DMS 273 (cell line): ENCODE measurements around the gene PPP1R12B.
"Not testable (repeated sequence)": the region's sequence is repeated elsewhere in the genome, so short reads cannot be mapped to it uniquely, and the experiment has no call there.

Experiments used
- DNase-seq: peaks from one replicate; lab custom pipeline; 2025; ENCODE audit not compliant: unreplicated experiment; lab: John Stamatoyannopoulos, UW

The PPP1R12B gene

DNA sequence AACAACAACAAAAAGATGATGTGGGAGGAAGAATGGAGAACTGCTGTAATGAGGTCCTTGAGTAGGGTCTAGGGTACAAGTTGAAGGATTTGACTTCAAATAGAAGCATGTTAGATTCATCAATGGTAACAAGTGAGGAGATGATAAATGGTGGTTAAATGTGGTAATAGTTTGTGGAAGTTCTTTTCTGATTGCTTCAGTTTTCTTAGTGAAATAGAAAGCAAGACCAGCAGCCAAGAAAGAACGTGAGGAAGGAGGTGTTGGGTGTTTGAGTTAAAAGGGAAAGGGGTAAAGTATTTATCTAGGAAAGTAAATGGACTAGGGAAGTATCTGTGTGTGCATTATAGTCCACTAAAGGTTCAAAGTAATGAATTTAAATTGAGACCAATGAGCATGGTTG, 177.6 kb downstream of the PPP1R12B start:
- not testable (repeated sequence) for DNase-seq

- not testable (repeated sequence) for DNase-seq
Measured at GRCh38 chr1:202528096-202528722, 179.7 kb downstream of the PPP1R12B start.

DNA sequence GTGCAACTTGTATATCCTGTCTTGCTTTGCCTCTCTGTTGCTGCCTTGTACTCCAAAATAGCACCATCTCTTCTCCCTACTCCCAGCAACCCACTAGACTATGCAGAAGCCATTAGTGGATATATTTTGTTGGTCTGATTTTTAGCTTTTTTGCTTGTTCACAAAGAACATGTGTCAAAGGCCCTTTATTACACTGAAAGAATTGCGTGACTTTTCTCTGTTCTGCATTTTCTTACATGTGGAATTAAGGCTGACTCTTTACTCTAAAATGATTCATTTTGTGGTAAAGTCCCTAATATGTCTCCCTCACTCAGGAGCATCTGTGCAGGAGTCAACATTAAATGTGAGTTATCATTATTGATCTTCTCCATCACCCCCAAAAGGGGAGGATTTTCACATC, 182.2 kb downstream of the PPP1R12B start:
- not testable (repeated sequence) for DNase-seq

GRCh38 chr1:202531472-202531811, 182.9 kb downstream of the PPP1R12B start:
- no peak for DNase-seq

DNA sequence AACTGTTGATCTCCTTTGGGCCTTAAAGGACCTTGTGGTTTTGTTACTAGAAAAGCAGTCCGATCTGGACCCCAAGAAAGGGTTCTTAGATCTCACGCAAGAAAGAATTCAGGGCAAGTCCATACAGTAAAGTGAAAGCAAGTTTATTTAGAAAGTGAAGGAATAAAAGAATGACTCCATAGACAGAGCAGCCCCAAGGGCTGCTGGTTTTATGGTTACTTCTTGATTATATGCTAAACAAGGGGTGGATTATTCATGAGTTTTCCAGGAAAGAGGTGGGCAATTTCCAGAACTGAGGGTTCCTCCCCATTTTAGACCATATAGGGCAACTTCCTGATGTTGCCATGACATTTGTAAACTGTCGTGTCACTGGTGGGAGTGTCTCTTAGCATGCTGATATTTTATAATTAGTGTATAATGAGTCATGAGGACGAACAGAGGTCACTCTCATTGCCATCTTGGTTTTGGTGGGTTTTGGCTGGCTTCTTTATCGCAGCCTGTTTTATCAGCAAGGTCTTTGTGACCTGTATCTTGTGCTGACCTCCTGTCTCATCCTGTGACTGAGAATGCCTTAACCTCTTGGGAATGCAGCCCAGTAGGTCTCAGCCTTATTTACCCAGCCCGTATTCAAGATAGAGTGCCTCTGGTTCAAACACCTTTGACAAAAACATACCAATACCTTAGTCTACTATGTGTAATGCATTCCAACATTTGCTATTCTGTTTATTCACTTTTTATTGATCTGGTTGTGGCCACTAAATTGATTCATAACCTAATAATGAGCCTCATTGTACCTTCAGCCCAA, 183.5 kb downstream of the PPP1R12B start:
- not testable (repeated sequence) for DNase-seq

DNA sequence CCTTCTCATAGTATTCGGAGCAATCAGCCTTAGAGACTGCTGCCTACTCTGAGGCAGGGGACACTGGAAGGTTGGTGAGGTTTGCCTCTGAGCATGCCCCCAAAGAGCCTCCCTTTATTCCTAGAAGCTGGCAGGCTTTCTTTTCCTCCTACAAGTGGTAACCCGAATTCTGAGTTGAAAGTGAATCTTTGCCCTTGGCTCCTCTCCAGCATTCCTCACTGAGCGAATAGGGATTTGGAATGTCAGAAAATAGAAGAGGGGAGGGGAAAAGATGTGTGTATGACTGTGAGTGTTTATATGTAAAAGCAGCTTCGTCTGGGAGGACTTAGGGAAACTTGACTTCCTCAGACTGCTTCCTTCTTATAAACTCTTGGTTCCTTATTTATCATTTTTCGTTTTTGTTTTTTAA, 190.7 kb downstream of the PPP1R12B start:
- peak; percentile 13 for DNase-seq

GRCh38 chr1:202539583-202539982, 191.1 kb downstream of the PPP1R12B start:
- DNase-seq: not testable (repeated sequence)

- no peak for DNase-seq
Measured at GRCh38 chr1:202540014-202540413, 191.5 kb downstream of the PPP1R12B start.

GRCh38 chr1:202540448-202540847, 191.9 kb downstream of the PPP1R12B start:
- DNase-seq: no peak

DNA sequence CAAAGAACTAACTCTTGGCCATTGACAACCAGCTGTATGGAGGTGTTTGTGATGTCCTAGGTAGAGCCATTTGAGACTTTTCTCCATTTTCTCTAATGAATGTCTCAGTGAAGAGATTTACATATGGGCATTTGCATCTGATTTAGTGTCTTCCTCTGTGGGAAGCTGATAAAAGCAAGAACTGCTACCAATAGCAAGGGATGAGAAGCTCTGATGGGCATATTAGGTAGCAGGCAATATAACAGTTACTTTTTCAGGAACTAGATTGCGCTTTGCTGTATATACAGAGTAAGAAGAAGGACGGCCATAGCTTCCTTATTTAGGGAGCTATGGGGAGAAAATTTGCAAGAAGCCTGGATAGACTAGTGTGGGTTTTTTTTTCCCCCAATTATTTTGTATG, 192.4 kb downstream of the PPP1R12B start:
- not testable (repeated sequence) for DNase-seq

- not testable (repeated sequence) for DNase-seq
Measured at GRCh38 chr1:202542415-202542814, 193.9 kb downstream of the PPP1R12B start.

- DNase-seq: not testable (repeated sequence)
Measured at GRCh38 chr1:202543537-202543936, 195.0 kb downstream of the PPP1R12B start.

DNA sequence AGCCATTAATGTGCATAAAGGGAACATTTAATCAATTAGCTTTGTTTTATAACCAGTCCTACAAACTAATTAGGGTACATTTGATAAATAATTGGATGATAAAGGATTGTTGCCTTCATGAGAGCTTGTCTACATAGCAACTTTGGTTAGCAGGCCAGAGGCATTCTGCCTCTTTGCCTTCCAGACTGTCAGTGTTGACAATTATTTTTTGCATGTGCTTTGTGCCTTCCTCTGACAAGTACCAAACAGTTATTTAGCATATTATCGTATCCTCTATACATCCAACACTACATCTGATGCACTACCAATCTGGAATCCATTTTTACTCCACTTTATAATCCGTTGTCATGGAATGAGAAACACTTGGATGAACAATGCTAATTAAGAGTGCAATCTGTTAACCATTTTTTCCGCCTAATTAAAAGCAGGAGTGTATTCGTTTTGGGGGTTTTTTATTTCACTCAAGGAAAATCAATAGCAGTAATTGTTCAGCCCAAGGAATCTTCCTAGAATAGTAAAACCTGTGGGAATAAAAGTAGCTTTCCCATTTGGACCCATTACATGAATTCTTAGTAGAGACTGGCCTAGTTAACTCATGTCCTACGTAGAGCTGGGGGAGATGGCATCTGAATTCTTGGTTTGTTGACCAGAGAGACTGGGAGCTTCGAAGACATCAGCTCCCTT, 196.4 kb downstream of the PPP1R12B start:
- not testable (repeated sequence) for DNase-seq

DNA sequence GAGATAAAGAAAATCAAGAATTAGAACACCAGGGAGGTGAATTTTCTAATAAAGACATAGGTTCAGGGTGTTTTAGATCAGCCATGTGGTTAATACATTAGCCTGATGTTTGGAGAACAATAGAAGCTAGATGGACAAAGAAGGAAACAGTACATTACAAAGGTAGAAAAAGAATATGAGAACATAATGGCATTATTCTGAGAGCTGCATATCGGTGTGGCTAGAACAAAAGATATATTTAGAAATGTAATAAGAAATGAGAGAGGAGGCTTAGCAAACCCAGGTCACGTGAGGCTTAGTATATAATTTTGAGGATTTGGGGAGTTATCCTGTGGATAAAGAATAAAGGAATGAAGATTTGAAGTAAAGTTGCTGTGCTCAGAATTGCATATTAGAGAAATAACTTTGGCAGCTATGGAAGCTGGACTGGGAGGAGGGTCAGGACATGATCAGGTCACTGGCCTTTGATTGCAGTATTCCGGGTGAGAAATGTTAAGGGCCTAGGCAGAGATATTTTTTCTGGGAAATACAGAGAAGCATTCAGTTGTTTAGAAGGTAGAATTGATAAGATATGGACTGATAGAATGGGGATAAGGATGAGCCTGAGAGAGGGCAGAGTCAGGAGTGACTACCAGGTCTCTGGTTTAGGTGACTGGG, 197.3 kb downstream of the PPP1R12B start:
- DNase-seq: not testable (repeated sequence)

DNA sequence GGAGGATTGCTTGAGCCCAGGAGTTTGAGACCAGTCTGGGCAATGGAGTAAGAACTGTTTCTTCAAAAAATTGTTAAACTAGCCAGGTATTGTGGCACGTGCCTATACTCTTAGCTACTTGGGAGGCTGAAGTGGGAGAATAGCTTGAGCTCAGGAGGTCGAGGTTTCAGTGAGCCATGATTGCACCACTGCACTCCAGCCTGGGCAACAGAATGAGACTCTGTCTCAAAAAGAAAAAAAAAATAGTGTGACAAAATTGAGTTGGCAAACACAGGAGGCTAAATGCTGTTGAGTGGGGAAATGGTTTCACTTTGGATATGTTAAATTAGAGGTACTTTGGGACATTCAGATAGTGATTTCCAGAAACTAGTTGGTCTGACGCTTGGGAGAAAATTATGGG, 197.9 kb downstream of the PPP1R12B start:
- not testable (repeated sequence) for DNase-seq

DNA sequence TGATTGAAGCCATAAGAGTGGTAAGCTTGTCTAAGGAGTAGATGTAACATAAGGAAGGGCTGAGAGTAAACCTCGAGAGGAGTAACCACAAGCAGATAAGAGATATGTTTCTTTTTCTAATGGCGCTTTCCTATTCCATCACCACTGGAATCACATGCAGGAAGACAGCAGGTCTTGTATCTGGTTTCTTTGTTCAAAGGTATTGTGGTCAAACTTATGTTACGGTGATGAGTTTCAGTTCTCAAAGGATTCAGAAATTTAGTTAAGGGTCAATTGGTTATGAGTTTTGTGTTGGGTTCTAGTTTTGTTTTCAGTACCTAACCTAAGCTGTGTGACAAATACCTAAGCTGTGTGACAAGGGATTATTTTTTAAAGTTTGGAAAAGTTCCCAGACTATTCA, 198.3 kb downstream of the PPP1R12B start:
- not testable (repeated sequence) for DNase-seq

- no peak for DNase-seq
Measured at GRCh38 chr1:202547215-202547614, 198.7 kb downstream of the PPP1R12B start.

GRCh38 chr1:202550088-202550487, 201.6 kb downstream of the PPP1R12B start:
- not testable (repeated sequence) for DNase-seq

DNA sequence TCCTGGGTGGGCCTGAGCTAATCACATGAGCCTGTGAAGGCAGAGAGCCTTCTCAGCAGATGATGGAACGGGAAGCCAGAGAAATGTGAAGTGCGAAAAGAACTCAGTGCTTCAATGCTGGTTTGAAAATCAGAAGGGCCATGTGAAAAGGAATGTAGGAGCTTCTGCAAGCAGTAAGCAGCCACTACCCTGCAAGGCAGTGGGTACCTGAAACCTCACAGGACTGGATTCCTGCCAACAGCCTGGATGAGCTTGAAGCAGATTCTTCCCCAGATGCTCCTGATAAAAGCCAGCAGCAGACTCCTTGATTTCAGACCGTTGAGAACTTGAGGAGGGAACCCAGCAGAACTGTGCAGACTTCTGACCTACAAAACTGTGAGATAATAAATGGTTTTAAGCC, 203.2 kb downstream of the PPP1R12B start:
- peak; percentile 72 for DNase-seq

GRCh38 chr1:202552615-202553014, 204.1 kb downstream of the PPP1R12B start:
- not testable (repeated sequence) for DNase-seq

GRCh38 chr1:202553078-202553477, 204.6 kb downstream of the PPP1R12B start:
- not testable (repeated sequence) for DNase-seq
